Measurements from ENCODE around the gene M1AP. TPM values are rescaled to one million over a fixed set of nuclear protein-coding genes. Genes with fewer than 3 reads are reported as not detected.

Gene M1AP
- total and polyA plus RNA-seq, 9 of the 15 experiments (the other 6 are each of a cell fraction or from before 2014, with no cell fraction given) = 0.06 to 0.33 (median 0.11) TPM; not detected in 4

DNA sequence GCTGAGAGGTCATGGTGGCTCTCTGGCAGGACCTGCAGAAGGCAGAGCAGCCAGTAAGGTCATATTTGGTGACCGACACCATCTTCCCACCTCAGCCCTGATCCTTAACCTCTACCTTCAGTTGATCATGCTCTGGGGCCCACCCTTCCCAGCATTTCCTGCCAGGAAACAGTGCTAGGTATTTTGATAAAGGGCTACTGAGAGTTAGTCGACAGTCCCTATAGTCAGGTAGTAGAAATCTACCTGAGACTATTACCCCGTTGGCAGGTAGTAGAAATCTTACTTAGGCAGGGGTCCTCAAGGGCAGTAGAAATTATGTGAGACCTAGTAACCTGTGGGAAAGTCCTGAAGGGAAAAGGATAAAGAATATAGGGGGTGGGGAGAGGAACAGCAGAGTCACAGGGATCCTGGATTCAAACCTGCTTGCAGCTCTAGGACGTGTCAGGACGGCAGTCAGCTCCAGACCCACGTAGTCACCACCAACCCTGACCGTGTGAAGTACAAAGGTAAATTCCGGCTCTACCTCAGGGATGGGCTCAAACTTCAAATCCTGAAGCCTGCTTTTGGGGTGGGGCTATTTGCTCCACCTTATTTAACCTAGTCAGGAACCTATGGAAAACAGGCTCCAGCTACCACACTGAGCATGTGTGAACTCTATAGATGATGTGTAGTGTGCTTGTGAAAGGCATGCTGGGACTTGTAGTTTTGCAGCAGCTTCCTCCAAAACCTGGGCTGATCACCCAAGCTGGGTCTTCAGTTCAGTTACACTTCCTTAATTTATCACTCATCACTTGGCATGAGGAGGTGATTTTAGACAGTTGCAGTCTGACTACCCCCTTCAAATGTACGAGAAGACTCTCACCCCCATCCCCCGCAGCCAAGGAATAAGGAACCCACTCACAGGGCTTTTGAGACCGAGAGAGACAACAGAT lies 122.1 kb downstream of the M1AP start, which contains the start of gene DQX1 (continued):
- no peak for TF ChIP-seq TSHZ1 (CRISPR knock-in tag; IDR thresholded peaks at IDR 0.05)
- no peak for TF ChIP-seq ZNF197 (CRISPR knock-in tag; IDR thresholded peaks at IDR 0.05; ENCODE audit: low read depth)
- TF ChIP-seq SRF (CRISPR knock-in tag; IDR thresholded peaks at IDR 0.05) = no peak
- no peak for TF ChIP-seq NFATC3 (IDR thresholded peaks at IDR 0.05)
- TF ChIP-seq BACH1 (tag; IDR thresholded peaks at IDR 0.05) = no peak
- TF ChIP-seq NFRKB (IDR thresholded peaks at IDR 0.05; ENCODE audit: low read depth) = no peak
- TF ChIP-seq, protein P1, sequence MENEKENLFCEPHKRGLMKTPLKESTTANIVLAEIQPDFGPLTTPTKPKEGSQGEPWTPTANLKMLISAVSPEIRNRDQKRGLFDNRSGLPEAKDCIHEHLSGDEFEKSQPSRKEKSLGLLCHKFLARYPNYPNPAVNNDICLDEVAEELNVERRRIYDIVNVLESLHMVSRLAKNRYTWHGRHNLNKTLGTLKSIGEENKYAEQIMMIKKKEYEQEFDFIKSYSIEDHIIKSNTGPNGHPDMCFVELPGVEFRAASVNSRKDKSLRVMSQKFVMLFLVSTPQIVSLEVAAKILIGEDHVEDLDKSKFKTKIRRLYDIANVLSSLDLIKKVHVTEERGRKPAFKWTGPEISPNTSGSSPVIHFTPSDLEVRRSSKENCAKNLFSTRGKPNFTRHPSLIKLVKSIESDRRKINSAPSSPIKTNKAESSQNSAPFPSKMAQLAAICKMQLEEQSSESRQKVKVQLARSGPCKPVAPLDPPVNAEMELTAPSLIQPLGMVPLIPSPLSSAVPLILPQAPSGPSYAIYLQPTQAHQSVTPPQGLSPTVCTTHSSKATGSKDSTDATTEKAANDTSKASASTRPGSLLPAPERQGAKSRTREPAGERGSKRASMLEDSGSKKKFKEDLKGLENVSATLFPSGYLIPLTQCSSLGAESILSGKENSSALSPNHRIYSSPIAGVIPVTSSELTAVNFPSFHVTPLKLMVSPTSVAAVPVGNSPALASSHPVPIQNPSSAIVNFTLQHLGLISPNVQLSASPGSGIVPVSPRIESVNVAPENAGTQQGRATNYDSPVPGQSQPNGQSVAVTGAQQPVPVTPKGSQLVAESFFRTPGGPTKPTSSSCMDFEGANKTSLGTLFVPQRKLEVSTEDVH (IDR thresholded peaks at IDR 0.05; ENCODE audit: low read depth, partially characterized antibody) = no peak
- TF ChIP-seq GABPB1 (CRISPR knock-in tag; IDR thresholded peaks at IDR 0.05) = 0 out of 2 replicates have a peak, but pooled peaks have one; percentile 32
- no peak for TF ChIP-seq CC2D1A (IDR thresholded peaks at IDR 0.05)
- TF ChIP-seq SRSF7 (optimal IDR thresholded peaks at IDR 0.05; ENCODE audit: low read depth, low read length) = no peak
- TF ChIP-seq, protein P2, sequence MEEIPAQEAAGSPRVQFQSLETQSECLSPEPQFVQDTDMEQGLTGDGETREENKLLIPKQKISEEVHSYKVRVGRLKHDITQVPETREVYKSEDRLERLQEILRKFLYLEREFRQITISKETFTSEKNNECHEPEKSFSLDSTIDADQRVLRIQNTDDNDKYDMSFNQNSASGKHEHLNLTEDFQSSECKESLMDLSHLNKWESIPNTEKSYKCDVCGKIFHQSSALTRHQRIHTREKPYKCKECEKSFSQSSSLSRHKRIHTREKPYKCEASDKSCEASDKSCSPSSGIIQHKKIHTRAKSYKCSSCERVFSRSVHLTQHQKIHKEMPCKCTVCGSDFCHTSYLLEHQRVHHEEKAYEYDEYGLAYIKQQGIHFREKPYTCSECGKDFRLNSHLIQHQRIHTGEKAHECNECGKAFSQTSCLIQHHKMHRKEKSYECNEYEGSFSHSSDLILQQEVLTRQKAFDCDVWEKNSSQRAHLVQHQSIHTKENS (CRISPR knock-in tag; IDR thresholded peaks at IDR 0.05) = no peak
- TF ChIP-seq NELFE (IDR thresholded peaks at IDR 0.05; ENCODE audit: insufficient read depth, insufficient read length) = no peak
- TF ChIP-seq ZBTB11 (CRISPR knock-in tag; IDR thresholded peaks at IDR 0.05) = no peak
- TF ChIP-seq CHD4 (IDR thresholded peaks at IDR 0.05; ENCODE audit: insufficient read depth, insufficient replicate concordance, low read depth, low read length, poor library complexity, severe bottlenecking) = no peak
- TF ChIP-seq STAT5B (CRISPR knock-in tag; IDR thresholded peaks at IDR 0.05) = no peak
